Neural cell (in vitro differentiated cells): ENCODE measurements around the gene ANKRD13C. TPM values are rescaled to one million over a fixed set of nuclear protein-coding genes. Genes with fewer than 3 reads are reported as not detected.
"Not testable (repeated sequence)": the region's sequence is repeated elsewhere in the genome, so short reads cannot be mapped to it uniquely, and the experiment has no call there.

ENCODE experiments used
- H2AFZ ChIP-seq: fragments of 200-600, 300-800 bp; sonication (generic), shearing (Covaris generic); 2 replicates; pipeline ENCODE4 v1.6.0; 2014; ENCODE audit warnings: low read depth, mild to moderate bottlenecking, antibody characterized with exemption, low read length, moderate library complexity
- H3F3A ChIP-seq: fragments of 200-600 bp; shearing (Covaris generic); 2 replicates; pipeline ENCODE4 v1.6.1; 2016; ENCODE audit warnings: mild to moderate bottlenecking, moderate library complexity, mixed read lengths, antibody characterized with exemption, low read length; ENCODE audit not compliant: insufficient read depth, poor library complexity, severe bottlenecking
- H3K27ac ChIP-seq: fragments of 200-600, 300-800 bp; sonication (generic), shearing (Covaris generic); 2 replicates; pipeline ENCODE4 v1.5.1; 2014; ENCODE audit warnings: mild to moderate bottlenecking, low read length, moderate library complexity
- H3K27me3 ChIP-seq: fragments of 300-800, 200-600 bp; sonication (generic), shearing (Covaris generic); 2 replicates; pipeline ENCODE4 v1.6.0; 2014; ENCODE audit warnings: mild to moderate bottlenecking, low read depth, low read length, moderate library complexity; ENCODE audit not compliant: insufficient read depth
- H3K36me3 ChIP-seq: fragments of 300-800, 200-600 bp; sonication (generic), shearing (Covaris generic); 2 replicates; pipeline ENCODE4 v1.5.1; 2014; ENCODE audit warnings: mild to moderate bottlenecking, antibody characterized with exemption, low read length, moderate library complexity; ENCODE audit not compliant: insufficient read depth
- H3K4me2 ChIP-seq: fragments of 300-800, 200-600 bp; sonication (generic), shearing (Covaris generic); 2 replicates; pipeline ENCODE4 v1.6.0; 2014; ENCODE audit warnings: mild to moderate bottlenecking, low read length
- H3K4me3 ChIP-seq: fragments of 300-800, 200-600 bp; sonication (generic), shearing (Covaris generic); 2 replicates; pipeline ENCODE4 v1.5.1; 2014; ENCODE audit warnings: mild to moderate bottlenecking, low read length, moderate library complexity
- H3K79me2 ChIP-seq: fragments of 200-600 bp; shearing (Covaris generic); replicated peaks from 2 replicates; pipeline ENCODE4 v1.6.0; 2014; ENCODE audit warnings: mild to moderate bottlenecking, low read length, moderate library complexity; ENCODE audit not compliant: insufficient read depth
- H3K9ac ChIP-seq: fragments of 300-800, 200-600 bp; sonication (generic), shearing (Covaris generic); 2 replicates; pipeline ENCODE4 v1.6.1; 2016; ENCODE audit warnings: mild to moderate bottlenecking, low read length, mixed read lengths
- H3K9me2 ChIP-seq: fragments of 200-600 bp; shearing (Covaris generic); 2 replicates; pipeline ENCODE4 v1.6.1; 2016; ENCODE audit warnings: mild to moderate bottlenecking, low read length, mixed read lengths; ENCODE audit not compliant: insufficient read depth
- H3K9me3 ChIP-seq: fragments of 200-600, 300-800 bp; sonication (generic), shearing (Covaris generic); 2 replicates; pipeline ENCODE4 v1.6.1; 2016; ENCODE audit warnings: mild to moderate bottlenecking, mixed run types, low read length, moderate library complexity, mixed read lengths
- H4K20me1 ChIP-seq: fragments of 200-600 bp; shearing (Covaris generic); 2 replicates; pipeline ENCODE4 v1.6.1; 2016; ENCODE audit warnings: mild to moderate bottlenecking, mixed run types; ENCODE audit not compliant: insufficient read depth
- EP300 ChIP-seq: fragments of 450-650 bp; conservative IDR thresholded peaks from 2 replicates; pipeline ENCODE4 v1.6.1; 2014; ENCODE audit warnings: antibody characterized with exemption, mild to moderate bottlenecking, moderate library complexity; ENCODE audit not compliant: poor library complexity, severe bottlenecking
- EZH2 ChIP-seq: fragments of 200-600, 300-800 bp; shearing (Covaris generic), sonication (generic); IDR thresholded peaks from 2 replicates; pipeline ENCODE4 v1.6.1; 2014; ENCODE audit warnings: antibody characterized with exemption, low read length, borderline replicate concordance, mild to moderate bottlenecking; ENCODE audit not compliant: insufficient read depth, poor library complexity, severe bottlenecking
- MXI1 ChIP-seq: fragments of 450-650 bp; conservative IDR thresholded peaks from 2 replicates; pipeline ENCODE4 v1.6.1; 2014; ENCODE audit warnings: antibody characterized with exemption, mild to moderate bottlenecking; ENCODE audit not compliant: poor library complexity, severe bottlenecking
- POLR2AphosphoS5 ChIP-seq: IDR thresholded peaks from 2 replicates; pipeline ENCODE4 v1.6.1; 2012
- RAD21 ChIP-seq: fragments of 450-650 bp; conservative IDR thresholded peaks from 2 replicates; pipeline ENCODE4 v1.6.1; 2014; ENCODE audit warnings: antibody characterized with exemption, mild to moderate bottlenecking, moderate library complexity
- SMC3 ChIP-seq: fragments of 450-650 bp; conservative IDR thresholded peaks from 2 replicates; pipeline ENCODE4 v1.6.1; 2014; ENCODE audit warnings: antibody characterized with exemption, mild to moderate bottlenecking, moderate library complexity; ENCODE audit not compliant: poor library complexity
- polyA plus RNA-seq: library from polyadenylated mRNA; depleted of rRNA; stranded (reverse); fragments of >200 nt; gene quantifications from 2 replicates; pipeline ENCODE4 v1.2.3, GENCODE V29; 2014
- TF ChIP-seq, protein P1 (sequence below): IDR thresholded peaks from 2 replicates; pipeline ENCODE4 v1.6.1; 2012; ENCODE audit warnings: borderline replicate concordance
- TF ChIP-seq, protein P2 (sequence below): fragments of 450-650 bp; IDR thresholded peaks from 2 replicates; pipeline ENCODE4 v1.5.1; 2014; ENCODE audit warnings: antibody characterized with exemption, mild to moderate bottlenecking, moderate library complexity; ENCODE audit not compliant: poor library complexity, severe bottlenecking

Gene ANKRD13C
- polyA plus RNA-seq, 1 donor from 2014 or later: 53.3 TPM

DNA sequence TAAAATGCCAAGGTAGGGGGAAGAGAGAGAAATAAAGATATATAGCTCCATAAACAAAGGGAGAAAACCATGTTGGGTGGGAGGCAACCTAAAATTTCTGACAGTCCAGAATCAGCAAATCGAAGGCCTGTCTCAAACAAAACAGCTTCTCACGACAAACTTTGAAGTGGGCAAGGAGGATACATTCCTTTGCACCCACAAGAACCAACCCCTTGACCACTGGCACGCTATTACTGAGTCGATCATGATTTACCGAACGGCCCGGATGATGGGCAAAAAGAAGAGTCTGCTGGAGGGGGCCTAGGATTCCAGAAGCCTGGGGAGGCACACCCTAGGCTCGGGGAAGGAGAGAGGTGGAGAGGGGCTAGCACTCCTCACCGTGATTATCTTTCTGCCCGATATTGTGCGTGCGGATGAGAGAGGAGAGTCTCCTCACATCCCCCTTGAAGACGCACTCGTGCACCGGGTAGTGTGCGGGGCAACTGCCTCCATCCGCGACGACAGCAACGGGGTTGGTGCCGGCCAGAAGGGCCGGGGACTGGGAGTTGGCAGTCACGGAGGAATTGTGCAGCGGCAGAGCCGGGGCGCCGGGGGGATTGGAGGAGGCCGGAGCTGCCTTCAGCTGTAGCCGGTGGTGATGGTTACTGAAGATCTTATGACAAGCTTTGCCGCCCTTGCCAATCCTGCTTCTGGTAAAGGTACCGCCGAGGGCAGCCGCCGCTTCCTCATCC is 756 bp downstream of the ANKRD13C start:
- Histone ChIP-seq H3K4me3 (peak overlapping the region; percentile 95), H3K9ac (peak overlapping the region; percentile 97), H3K9me3 (no peaks in the 10 kb centered on the region), H3K9me2 (no peaks in the 10 kb centered on the region), H4K20me1 (no peaks in the 10 kb centered on the region), H2AFZ (peak overlapping the region; percentile 91), H3K36me3 (no peaks in the 10 kb centered on the region), H3K27ac (peak overlapping the region; percentile 97), H3K27me3 (no peaks in the 10 kb centered on the region), H3K79me2 (peaks cover 53% of the 10 kb centered on the region), H3F3A (no peaks in the 10 kb centered on the region), H3K4me2 (peak overlapping the region; percentile 93)
- TF ChIP-seq, protein P1, sequence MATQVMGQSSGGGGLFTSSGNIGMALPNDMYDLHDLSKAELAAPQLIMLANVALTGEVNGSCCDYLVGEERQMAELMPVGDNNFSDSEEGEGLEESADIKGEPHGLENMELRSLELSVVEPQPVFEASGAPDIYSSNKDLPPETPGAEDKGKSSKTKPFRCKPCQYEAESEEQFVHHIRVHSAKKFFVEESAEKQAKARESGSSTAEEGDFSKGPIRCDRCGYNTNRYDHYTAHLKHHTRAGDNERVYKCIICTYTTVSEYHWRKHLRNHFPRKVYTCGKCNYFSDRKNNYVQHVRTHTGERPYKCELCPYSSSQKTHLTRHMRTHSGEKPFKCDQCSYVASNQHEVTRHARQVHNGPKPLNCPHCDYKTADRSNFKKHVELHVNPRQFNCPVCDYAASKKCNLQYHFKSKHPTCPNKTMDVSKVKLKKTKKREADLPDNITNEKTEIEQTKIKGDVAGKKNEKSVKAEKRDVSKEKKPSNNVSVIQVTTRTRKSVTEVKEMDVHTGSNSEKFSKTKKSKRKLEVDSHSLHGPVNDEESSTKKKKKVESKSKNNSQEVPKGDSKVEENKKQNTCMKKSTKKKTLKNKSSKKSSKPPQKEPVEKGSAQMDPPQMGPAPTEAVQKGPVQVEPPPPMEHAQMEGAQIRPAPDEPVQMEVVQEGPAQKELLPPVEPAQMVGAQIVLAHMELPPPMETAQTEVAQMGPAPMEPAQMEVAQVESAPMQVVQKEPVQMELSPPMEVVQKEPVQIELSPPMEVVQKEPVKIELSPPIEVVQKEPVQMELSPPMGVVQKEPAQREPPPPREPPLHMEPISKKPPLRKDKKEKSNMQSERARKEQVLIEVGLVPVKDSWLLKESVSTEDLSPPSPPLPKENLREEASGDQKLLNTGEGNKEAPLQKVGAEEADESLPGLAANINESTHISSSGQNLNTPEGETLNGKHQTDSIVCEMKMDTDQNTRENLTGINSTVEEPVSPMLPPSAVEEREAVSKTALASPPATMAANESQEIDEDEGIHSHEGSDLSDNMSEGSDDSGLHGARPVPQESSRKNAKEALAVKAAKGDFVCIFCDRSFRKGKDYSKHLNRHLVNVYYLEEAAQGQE: no peak
- TF ChIP-seq, protein P2, sequence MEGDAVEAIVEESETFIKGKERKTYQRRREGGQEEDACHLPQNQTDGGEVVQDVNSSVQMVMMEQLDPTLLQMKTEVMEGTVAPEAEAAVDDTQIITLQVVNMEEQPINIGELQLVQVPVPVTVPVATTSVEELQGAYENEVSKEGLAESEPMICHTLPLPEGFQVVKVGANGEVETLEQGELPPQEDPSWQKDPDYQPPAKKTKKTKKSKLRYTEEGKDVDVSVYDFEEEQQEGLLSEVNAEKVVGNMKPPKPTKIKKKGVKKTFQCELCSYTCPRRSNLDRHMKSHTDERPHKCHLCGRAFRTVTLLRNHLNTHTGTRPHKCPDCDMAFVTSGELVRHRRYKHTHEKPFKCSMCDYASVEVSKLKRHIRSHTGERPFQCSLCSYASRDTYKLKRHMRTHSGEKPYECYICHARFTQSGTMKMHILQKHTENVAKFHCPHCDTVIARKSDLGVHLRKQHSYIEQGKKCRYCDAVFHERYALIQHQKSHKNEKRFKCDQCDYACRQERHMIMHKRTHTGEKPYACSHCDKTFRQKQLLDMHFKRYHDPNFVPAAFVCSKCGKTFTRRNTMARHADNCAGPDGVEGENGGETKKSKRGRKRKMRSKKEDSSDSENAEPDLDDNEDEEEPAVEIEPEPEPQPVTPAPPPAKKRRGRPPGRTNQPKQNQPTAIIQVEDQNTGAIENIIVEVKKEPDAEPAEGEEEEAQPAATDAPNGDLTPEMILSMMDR: no peak
- TF ChIP-seq EZH2: no peak
- TF ChIP-seq EP300: no peak
- TF ChIP-seq MXI1: no peak
- TF ChIP-seq RAD21: no peak
- no peak for TF ChIP-seq POLR2AphosphoS5
- no peak for TF ChIP-seq SMC3

DNA sequence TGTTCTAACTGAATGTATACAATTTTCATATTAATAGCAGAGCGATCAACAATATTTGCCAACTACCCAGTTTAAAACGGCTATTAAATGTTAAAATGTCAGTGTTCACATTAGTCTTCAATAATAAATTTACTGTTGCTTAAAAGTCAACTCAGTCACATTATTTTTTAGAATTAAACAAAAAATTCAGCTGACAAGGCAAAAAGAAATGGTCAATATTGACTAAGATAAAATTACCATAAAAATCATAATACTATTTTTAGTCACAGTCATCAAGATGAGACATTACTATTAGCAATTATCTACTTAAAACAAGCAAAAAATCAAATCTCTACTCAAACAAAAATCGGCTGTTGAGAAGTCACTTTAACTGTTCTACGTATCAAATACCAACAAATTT is 1.5 kb downstream of the ANKRD13C start:
- peak overlapping the region; percentile 95 for H3K4me3 ChIP-seq
- peaks cover 60% of the 10 kb centered on the region for H3K79me2 ChIP-seq
- no peaks in the 10 kb centered on the region for H3K9me2 ChIP-seq
- peak overlapping the region; percentile 93 for H3K4me2 ChIP-seq
- no peaks in the 10 kb centered on the region for H3K27me3 ChIP-seq
- no peak for TF ChIP-seq EZH2
- H4K20me1 ChIP-seq: no peaks in the 10 kb centered on the region
- peak overlapping the region; percentile 97 for H3K27ac ChIP-seq
- no peaks in the 10 kb centered on the region for H3F3A ChIP-seq
- peak overlapping the region; percentile 97 for H3K9ac ChIP-seq
- no peak overlapping the region for H2AFZ ChIP-seq
- no peaks in the 10 kb centered on the region for H3K9me3 ChIP-seq
- H3K36me3 ChIP-seq: no peaks in the 10 kb centered on the region

DNA sequence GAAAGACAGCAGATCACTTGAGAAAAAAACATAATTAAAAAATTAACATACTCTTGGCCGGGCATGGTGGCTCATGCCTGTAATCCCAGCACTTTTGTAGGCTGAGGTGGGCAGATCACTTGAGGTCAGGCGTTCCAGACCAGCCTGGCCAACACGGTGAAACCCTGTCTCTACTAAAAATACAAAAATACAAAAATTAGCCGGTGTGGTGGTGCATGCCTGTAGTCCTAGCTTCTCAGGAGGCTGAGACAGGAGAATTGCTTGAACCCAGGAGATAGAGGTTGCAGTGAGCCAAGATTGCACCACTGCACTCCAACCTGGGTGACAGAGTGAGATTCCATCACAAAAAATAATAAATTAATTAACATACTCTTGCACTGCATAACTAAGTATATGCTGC is 4.7 kb downstream of the ANKRD13C start:
- not testable (repeated sequence) for H4K20me1 ChIP-seq, H3K9ac ChIP-seq, H3K36me3 ChIP-seq, H3K9me2 ChIP-seq, H2AFZ ChIP-seq, H3F3A ChIP-seq, H3K4me2 ChIP-seq, H3K27me3 ChIP-seq, H3K27ac ChIP-seq, H3K9me3 ChIP-seq
- peak overlapping the region; percentile 38 for H3K4me3 ChIP-seq
- peaks cover 82% of the 10 kb centered on the region for H3K79me2 ChIP-seq
